DMS153 treated with DMSO at 0.1 percent for 48 hours (cell line): ENCODE measurements around the gene DIP2B.

Source experiments
- DNase-seq: peaks from one replicate; lab custom pipeline; 2025; ENCODE audit not compliant: unreplicated experiment; lab: John Stamatoyannopoulos, UW

The DIP2B gene

DNA sequence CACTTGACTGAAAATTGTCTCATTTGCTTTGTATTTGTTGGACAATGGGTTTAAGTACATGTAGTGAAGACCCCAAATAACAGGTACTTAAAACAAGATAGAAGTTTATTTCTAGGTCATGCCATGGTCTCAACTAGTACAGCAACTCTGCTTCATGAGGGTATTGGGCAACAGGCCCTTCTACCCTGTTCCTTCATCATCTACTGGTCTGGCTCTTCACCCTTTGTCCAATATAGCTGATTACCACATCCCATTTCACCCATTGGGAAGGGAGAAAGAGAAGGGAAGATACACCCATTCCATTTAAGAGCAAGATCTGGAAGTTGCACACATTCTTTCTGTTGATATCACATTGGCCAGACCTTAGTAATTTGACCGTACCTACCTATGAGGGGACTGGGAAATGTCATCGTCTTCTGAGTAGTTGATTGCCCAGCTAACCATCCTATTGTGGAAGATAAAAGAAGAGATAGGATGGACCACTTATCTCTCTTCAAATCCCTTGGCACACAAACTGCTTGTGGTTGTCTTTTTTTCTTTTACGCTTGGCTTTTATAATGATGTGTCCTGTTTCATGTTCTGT is 104.6 kb downstream of the DIP2B start:
- DNase-seq = no peak

DNA sequence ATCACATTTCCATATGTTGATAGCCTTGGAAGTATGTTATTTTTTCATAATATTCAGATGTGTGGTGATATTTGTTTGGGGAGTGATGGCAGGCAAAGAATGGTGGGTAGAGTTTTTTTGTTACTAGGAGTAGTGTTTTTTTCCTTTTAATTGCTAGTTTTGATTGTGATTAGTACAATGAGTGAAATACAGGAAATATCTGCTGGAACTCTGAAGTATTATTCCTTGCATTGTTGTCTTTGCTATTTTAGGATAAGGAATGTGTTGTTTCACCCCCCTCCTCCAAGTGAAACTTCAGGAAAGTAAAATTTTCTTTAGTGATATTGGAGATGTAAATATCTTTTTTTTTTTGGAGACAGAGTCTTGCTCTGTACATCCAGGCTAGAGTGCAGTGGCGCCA is 105.4 kb downstream of the DIP2B start:
- DNase-seq = no peak

DNA sequence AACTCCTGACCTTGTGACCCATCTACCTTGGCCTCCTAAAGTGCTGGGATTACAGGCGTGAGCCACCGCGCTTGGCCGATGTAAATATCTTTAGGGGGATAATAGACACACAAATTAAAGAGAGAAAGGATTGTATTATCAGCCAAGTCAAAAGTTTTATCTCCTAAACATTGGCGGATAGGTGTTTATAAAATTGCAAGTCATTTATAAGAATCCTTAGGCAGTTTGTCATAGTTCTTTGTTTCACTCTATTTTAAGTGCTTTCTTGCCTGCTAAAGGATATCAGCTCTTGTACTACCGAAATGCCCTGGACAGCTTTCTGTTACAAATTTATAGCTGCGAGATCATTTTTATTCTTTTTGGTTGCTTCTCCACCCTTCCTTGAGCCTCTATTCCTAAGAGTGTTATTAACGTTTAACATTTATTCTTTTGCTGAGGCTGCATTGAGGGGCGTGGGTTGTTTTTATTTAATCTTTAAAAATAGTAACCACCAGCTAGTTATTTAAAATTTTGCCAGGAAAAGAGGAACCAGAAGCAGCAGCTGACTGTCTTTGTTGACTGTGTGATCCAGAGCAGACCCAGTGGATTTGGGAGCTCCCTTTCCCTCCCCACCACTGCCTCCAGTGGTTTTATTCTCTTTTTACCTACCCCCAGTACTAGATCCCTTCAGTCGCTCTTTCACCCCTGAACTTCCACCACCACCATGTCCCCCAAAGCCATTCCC is 106.4 kb downstream of the DIP2B start:
- no peak for DNase-seq

DNA sequence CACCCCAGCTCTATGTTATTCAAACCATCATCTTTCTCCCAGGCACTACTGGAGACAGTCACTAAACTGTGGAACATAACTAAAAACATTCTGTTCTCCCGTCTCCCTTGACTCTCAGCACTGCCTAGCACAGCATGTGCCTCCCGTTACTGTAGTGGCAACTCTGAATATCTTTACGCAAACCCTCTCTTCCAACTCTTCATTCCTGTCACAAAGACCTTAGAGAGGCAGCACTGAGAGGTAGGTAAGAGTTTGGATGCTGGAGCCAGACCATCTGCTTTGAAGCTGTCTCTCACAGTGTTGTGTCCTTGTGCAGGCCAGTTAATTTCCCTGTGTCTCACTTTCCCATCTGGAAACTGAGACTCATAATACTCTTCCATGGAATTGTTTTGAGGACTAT is 108.1 kb downstream of the DIP2B start:
- no peak for DNase-seq

DNA sequence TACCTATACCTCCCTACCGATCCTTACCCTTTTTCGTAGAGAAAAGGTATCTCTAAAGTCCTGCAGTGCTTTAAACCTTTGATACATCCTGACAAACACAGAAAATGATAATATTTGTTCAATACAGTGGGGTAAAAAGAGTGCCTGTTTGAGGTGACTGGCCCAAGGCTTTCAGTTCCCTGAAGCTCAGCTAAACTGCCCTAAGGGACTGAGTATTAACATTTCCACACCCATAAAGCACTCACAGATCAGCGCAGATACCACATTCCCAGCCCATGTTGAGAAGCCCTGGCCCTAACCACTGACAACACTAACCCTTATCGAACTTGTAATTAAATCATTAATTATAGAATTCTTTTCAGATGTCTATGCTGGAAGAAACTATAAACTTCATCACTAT is 108.7 kb downstream of the DIP2B start:
- DNase-seq = no peak

DNA sequence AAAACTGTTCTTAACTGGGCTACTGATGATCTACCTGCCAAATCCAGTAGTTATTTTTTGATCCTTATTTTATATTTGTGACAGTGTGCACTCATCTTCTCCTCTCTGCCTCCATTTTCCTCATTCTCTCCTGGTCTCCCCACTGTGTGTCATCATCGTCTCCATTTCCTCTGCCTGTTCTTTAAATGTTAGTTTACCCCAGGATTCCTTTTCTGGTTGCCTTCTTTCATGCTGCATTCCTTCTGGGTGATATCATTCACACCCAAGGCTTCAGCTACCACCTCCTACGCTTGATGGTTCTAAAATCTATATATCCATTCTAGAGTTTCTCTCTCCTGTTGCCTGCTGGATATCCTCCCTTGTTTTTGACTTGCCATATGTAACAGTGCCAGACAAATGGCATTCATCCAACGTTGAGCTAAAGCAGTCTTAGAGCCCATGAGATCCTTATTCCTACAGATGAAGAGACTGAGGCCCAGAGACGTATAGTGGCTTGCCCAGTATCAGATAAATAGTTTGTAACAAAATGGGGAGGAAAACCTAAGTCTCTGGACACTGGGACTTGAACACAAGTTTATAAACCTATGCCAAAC is 109.5 kb downstream of the DIP2B start:
- DNase-seq = no peak

DNA sequence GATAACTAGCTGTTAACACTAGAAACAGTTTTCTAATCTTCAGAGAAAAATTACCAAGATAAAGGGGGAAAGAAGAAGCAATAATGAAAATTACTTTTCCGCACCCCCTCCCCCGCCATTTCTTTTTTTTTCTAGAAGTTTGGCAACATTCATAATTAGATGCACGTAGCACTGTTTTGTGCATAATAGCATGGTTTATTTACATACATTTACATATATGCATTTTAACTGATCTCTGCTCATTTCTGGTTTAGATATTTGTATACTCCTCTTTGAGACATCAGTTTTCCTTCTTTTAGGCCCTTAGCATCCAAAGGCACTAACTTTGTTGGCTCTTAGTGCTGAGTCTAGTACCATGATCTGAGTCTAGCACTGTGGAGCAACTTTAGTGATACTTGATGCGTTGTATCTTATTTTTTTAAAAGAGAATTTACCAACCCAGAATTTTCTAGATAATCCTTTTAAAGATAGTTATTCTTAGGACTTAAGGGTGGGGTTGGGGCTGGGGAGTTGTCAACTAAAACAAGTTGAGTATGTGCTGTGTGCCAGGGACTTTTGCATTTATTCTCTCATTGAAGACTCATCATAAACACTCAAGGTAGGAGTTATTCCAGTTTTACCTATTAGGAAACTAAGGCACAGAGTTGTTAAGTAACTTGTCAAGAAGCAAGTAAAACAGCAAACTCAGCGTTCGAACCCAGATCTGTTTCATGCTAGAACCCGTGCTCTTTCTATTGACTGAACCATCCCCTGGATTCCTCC is 110.5 kb downstream of the DIP2B start:
- no peak for DNase-seq

DNA sequence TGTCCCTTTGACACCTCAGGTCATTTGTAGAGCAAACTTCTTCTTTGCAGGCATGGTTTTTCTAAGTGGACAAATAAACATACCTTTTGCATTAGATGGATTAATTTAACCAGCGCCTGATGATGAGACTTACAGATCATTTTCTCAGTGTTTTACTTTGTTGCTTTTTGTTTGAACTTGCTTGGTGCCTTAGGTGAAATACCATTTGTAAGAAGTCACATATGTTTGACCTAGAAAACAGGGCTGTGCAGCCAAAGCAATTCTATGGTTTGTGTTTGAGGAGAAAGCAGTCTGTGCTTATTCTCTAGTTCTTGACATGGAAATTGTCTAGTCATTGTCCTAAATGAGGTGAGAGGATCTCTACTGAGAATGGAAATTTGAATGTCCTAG is 111.1 kb downstream of the DIP2B start:
- no peak for DNase-seq

DNA sequence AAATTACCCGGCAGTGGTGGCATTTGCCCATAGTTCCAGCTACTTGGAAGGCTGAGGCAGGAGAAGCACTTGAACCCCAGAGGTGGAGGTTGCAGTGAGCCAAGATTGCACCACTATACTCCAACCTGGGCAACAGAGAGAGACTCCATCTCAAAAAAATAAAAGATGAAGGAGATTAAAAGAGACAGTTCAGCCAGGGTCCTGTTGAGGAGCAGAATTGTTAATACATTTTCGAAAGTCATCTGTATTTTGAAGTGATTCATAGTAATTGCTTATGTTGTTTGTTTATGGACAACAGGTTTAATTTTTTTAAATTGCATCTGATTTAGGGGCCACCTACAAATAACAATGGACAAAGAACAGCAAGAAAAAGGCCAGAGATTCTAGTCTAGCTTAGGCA is 112.9 kb downstream of the DIP2B start:
- DNase-seq = no peak

DNA sequence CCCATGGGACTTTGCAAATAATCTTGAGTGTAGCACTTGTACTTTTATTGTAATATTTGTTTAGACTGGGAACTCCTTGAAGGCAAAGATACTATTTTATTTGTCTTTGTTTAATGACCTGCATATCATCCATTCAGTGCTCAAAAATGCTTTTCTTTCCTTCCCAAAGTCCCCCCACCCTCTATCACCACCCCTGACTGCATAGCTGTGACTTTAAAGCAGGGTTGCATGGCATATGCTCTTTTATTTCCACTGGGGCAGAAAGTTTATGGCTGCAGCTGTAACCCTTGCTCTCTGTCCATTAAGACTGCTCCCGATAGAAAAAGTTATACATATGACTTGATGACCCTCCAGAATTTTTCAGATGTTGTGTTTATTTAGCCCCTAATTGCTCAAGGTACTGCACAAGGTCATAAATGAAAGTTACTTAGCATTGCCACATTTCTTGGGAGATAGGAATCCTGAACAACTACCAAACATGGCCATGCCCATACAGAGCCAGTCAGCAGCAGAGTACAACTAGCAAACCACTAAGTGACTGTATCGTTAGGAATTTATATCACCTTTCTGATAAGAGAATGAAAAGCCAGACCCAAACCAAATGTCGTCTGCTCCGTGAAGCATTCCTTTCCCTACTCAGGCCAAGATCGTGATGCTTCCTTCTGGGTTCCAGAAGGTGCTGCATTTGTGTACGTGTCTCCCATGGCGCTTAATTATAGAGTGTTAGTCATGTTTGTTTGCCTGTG is 114.3 kb downstream of the DIP2B start:
- DNase-seq = no peak

DNA sequence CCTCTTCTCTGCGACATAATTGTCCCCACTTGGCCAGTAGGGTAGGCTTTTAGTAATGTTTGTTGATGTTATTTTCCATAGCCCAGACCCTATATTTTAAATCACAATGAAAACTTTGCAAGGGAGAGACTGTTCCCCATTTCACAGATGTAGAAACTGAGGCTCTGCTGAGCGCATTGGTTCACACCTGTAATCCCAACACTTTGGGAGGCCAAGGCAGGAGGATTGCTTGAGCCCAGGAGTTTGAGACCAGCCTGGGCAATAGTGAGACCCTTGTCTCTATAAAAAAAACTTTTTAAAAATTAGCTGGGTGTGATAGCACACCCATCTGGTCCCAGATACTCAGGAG is 114.8 kb downstream of the DIP2B start:
- DNase-seq = no peak

DNA sequence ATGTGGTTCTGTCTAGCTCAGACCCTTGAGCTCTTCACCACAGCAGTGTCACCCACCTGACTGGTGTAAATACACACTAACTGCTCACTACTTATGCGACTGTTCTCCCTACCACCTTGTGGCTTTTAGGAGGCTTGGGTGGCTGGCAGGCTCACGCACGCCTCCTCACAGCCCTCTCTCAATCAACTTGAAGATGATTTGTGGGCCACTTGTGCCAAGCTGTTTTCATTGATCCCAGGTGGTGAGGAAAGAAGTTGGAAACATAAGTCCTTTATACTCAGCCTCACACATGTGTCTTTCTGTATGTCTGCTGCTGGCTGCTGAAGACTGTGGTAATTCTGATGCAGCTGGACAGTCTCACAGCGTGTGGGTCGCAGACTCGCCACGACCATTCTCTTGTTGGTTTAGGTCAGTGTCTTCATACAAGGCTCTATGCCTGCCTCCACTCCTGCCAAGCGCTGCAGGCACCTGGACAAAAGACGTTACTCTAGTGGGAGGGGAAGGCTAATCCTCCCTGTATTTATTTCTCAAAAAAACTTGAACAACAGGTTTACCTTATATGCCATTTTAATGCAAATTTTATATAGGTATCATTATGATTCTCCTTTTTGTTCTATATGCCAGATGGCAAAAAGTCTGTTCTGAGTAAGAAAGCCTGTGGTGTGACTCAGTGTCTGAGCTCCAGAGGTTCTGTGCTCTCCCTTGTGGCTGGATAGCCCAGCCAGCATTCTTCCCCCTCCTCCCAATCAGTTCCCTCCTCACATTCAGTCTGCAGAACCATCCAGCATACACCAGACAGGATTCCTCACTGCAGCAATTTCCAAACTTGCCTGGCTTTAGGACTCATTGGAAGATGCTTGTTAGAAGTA is 115.6 kb downstream of the DIP2B start:
- DNase-seq = no peak

DNA sequence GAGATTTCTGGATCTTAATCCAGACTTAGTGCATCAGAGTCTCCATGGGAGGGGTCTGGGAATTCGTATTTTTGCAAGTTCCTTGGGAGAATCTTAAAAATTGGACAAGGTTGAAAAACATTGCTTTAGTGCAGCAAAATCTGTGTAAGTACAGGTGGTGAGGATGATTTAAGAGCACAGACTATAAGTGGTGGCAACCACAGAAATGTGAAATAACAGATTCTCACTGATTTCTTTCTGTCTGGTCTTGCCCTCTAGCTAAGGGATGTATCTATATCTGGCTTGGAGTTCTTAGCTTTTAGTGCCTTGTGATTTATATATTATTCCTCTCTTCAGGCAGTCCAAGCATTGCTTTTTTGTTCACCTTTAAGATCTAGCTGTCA is 116.2 kb downstream of the DIP2B start:
- DNase-seq = no peak

DNA sequence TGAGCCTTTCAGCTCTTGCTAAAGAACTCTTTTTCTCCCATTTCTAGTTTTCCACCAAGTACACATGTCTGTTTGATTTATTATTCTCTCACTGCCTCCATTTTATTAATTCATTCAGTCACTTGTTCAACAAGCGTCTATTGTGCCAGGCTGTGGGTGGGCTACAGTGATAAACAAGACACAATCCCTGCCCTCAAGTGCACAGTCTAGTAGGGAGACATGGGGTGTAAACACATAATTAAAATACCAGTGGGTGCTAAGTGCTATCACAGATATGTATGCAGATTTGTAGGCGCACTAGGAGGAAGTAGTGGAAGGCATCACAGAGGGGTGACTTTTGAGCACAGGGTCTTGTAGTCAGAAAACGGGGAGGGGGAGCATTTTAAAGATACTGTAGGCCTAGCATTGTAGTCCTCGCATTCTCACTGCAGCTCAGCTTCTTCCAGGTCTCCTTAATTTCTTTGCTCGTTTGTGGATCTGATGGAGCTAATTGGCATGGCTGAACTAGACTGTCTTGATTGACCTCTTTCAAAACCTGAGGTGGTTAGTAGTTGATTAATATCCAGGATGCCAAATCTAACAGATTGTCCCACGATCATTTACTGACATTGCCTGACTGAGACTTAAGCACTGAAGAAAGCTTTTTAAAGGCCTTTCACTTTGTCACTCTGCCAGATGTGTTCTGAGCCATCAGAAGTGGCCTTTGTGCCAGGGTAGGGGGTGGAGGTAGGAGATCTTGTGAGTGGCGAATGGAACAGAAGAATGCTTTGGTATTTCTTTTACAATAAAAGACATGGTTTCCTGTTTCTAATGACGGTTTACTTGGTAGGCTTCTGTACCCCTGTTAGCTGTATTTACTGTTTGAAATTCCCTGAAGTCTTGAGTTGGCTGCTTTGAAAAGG is 116.9 kb downstream of the DIP2B start:
- DNase-seq = no peak

DNA sequence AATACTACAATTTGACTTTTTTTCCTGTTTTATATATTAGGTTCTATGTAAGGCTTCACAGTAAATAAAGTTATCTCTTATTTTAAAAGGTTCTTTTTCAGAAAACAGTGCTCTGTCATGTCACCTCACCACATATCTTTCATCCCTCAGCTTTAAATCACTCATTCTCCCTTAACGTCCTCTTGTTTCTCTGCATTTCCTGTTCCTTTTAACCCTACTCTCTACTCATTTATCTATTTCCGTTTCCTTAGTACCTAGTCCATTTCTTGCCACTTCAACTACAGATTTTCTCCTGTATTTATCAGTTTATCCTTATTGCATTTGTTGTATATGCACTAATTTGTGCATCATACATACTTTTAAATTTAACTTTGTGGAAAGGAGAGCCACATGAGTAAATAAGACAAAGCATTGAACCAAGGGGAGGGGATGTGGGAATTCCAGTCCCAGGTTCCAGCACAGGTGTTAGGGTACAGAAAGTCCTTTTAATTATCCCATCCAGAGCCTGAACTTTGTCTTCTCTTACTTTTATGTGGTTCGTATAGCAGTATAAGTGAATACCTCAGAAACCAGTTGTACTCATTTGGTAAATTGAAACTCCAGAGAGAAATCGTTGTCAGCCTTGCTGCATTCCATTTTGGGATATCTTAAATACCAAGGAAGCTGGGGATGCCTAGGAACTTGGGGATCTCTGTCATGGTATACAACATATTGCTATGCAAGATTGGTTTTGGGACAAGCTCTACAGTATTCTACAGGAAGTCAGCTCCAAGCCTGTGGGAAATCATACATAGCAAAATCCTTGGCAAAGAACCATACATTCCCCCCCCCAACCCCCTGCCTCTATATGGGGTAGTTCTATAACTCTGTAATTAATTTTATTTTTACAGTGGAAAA is 120.5 kb downstream of the DIP2B start:
- no peak for DNase-seq

DNA sequence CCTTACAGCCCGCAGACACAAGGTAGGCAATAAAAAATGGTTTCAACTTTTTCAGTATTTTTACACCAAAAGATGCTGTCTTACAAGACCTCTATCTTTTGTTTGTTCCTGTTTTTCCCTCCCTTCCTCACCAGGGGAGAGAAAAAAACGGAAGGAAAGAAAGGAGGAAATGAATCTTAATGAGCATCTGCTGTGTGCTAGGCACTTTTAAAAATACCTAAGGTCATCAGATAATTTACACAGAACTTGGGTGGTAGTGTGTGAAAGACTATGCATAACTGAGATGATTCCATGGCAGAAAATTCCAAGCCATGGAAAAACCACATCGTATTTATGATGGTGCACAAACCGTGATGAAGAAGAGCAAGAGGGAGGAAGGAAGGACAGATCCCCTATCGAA is 121.2 kb downstream of the DIP2B start:
- no peak for DNase-seq

DNA sequence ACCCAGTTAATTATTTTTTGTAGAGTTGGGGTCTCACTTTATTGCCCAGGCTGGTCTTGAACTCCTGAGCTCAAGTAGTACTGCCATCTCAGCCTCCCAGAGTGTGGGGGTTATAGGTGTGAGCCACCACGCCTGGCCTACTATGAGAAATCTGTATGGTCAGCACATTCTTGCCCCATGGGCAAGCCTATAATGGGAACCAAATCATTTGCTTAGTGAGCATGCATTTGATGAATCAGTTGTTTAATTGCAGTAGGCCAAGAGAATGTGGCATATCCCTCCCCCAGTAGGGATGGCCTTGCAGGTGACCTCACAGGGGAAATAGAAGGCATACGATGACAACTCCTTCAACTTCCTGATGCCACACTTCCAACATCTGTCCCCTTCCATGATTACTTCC is 122.7 kb downstream of the DIP2B start:
- no peak for DNase-seq

DNA sequence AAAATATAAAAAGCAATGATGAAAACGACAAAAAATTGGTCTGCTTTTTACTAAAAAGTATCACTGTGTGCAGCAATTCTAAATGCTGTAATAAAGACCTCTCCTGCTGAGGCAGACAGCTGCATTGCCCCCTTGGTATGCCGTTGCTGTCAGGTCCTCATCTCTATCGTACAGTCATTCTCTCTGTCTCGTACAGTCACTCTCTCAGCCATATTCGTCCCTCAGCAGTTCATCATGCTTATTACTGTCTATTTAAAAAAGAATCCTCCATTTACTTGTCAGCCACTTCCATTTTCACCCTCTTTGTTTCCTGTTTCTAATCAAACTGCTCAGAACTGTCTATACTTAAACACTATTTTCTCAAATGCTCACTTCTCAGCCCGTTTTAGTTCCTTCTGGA is 123.6 kb downstream of the DIP2B start:
- no peak for DNase-seq

DNA sequence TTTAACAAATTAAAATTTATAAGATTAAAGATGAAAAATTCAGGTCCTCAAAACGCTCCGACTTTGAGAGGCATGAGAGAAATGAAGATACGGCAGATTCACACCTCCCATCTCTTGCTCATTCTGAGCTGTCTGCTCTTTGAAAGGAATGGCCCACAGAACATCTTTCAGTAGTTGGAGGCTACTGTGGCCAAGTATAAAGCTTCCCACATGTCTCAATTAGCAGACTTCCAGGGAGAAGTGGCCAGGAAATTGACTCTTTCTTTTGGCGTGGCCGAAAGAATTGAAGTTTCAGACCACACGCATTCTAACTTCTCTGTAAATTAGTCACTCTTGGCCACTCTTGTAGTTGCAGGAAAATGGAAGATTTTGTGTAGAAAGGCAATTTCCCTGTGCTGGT is 129.2 kb downstream of the DIP2B start:
- DNase-seq = no peak
